AG08396 (cell line): Measurements from ENCODE around the gene DAZAP1.

Experiments
- DNase-seq: peaks from one replicate; pipeline ENCODE4 v3.0.0; 2012; ENCODE audit warnings: low spot score, mixed read lengths

DAZAP1 gene

GRCh38 chr19:1377176-1377964 is 30.0 kb upstream of the DAZAP1 start:
- DNase-seq, result no peak

- DNase-seq, result no peak
Measured at GRCh38 chr19:1377965-1378785, 29.2 kb upstream of the DAZAP1 start.

- DNase-seq, result no peak
Measured at GRCh38 chr19:1379126-1379905, 28.1 kb upstream of the DAZAP1 start.

- DNase-seq, result no peak
Measured at GRCh38 chr19:1379961-1380489, 27.4 kb upstream of the DAZAP1 start.

- no peak for DNase-seq
Measured at GRCh38 chr19:1382250-1382649, 25.1 kb upstream of the DAZAP1 start.

- DNase-seq, result peak; percentile 86
Measured at GRCh38 chr19:1383017-1383311, 24.4 kb upstream of the DAZAP1 start.

GRCh38 chr19:1383312-1384084 is 23.9 kb upstream of the DAZAP1 start, which contains the start of gene NDUFS7:
Gene NDUFS7 (plus strand): TSS chr19:1383907. CDS start chr19:1383927, 20 bp downstream.
- peak; percentile 88 for DNase-seq

GRCh38 chr19:1384085-1384462 is 23.3 kb upstream of the DAZAP1 start:
- DNase-seq, result no peak

- no peak for DNase-seq
Measured at GRCh38 chr19:1384478-1385110, 22.8 kb upstream of the DAZAP1 start.

GRCh38 chr19:1385816-1386215 is 21.6 kb upstream of the DAZAP1 start:
- DNase-seq, result no peak

GRCh38 chr19:1386945-1387683 is 20.3 kb upstream of the DAZAP1 start:
- no peak for DNase-seq

GRCh38 chr19:1387684-1388636 is 19.4 kb upstream of the DAZAP1 start:
- DNase-seq, result no peak

GRCh38 chr19:1388637-1389026 is 18.8 kb upstream of the DAZAP1 start:
- DNase-seq, result no peak

GRCh38 chr19:1389033-1389940 is 18.1 kb upstream of the DAZAP1 start:
- DNase-seq, result no peak

GRCh38 chr19:1390890-1391423 is 16.4 kb upstream of the DAZAP1 start:
- DNase-seq, result no peak

GRCh38 chr19:1392407-1392806 is 15.0 kb upstream of the DAZAP1 start:
- DNase-seq, result no peak

- DNase-seq, result no peak
Measured at GRCh38 chr19:1392939-1393530, 14.4 kb upstream of the DAZAP1 start.
